Stimulated activated CD8-positive, alpha-beta memory T cell treated with anti-CD3 and anti-CD28 coated beads, Interleukin-15, amount 100 ng/mL, for 24 hours (primary cell): ENCODE data around the gene TMEM132D.

Source experiments
- DNase-seq: peaks from one replicate; pipeline ENCODE4 v3.0.0-alpha.2; 2020; ENCODE audit warnings: low read depth

Gene TMEM132D

GRCh38 chr12:129434790-129435189 lies 469.0 kb downstream of the TMEM132D start:
- DNase-seq: no peak

GRCh38 chr12:129428240-129428936 lies 475.4 kb downstream of the TMEM132D start:
- DNase-seq: no peak

- no peak for DNase-seq
Measured at GRCh38 chr12:129423041-129423580, 480.7 kb downstream of the TMEM132D start.

GRCh38 chr12:129413295-129413694 lies 490.5 kb downstream of the TMEM132D start:
- no peak for DNase-seq

- DNase-seq: no peak
Measured at GRCh38 chr12:129409281-129409680, 494.5 kb downstream of the TMEM132D start.

- DNase-seq: no peak
Measured at GRCh38 chr12:129404556-129404955, 499.3 kb downstream of the TMEM132D start.

GRCh38 chr12:129401572-129401971 lies 502.3 kb downstream of the TMEM132D start:
- no peak for DNase-seq

- no peak for DNase-seq
Measured at GRCh38 chr12:129394177-129394825, 509.5 kb downstream of the TMEM132D start.

- no peak for DNase-seq
Measured at GRCh38 chr12:129393357-129393937, 510.4 kb downstream of the TMEM132D start.

GRCh38 chr12:129385637-129385990 lies 518.2 kb downstream of the TMEM132D start:
- DNase-seq: no peak

GRCh38 chr12:129383956-129384355 lies 519.9 kb downstream of the TMEM132D start:
- no peak for DNase-seq

- DNase-seq: no peak
Measured at GRCh38 chr12:129381715-129382114, 522.1 kb downstream of the TMEM132D start.

GRCh38 chr12:129379076-129379804 lies 524.6 kb downstream of the TMEM132D start:
- no peak for DNase-seq

- DNase-seq: no peak
Measured at GRCh38 chr12:129378496-129378895, 525.3 kb downstream of the TMEM132D start.

- DNase-seq: no peak
Measured at GRCh38 chr12:129373746-129374145, 530.1 kb downstream of the TMEM132D start.

GRCh38 chr12:129372876-129373275 lies 530.9 kb downstream of the TMEM132D start:
- no peak for DNase-seq

- DNase-seq: no peak
Measured at GRCh38 chr12:129372348-129372747, 531.5 kb downstream of the TMEM132D start.

GRCh38 chr12:129371268-129371667 lies 532.6 kb downstream of the TMEM132D start:
- DNase-seq: no peak

- no peak for DNase-seq
Measured at GRCh38 chr12:129366656-129367055, 537.2 kb downstream of the TMEM132D start.

- no peak for DNase-seq
Measured at GRCh38 chr12:129363041-129363440, 540.8 kb downstream of the TMEM132D start.

- DNase-seq: no peak
Measured at GRCh38 chr12:129357233-129357632, 546.6 kb downstream of the TMEM132D start.

- no peak for DNase-seq
Measured at GRCh38 chr12:129351481-129351880, 552.3 kb downstream of the TMEM132D start.

- DNase-seq: no peak
Measured at GRCh38 chr12:129339336-129339735, 564.5 kb downstream of the TMEM132D start.
